Left cardiac atrium (tissue), 4 donors: ENCODE measurements around the gene ADCY2. TPM values are rescaled to one million over a fixed set of nuclear protein-coding genes. Genes with fewer than 3 reads are reported as not detected.

Experiments
- ATAC-seq, 2 donors: fragments of 200-7000 bp; cut with Tn5 transposase; one replicate each; pipeline ENCODE4 v1.9.1; 2020; ENCODE audit warnings: mild to moderate bottlenecking in 2 of 2, moderate library complexity in 2 of 2
- DNase-seq: peaks from one replicate; pipeline ENCODE4 v3.0.0-alpha.2; 2020
- intact Hi-C, 2 donors: fragments of 100-400 bp; cut with DNase I; formaldehyde crosslinking; loops; one replicate each; pipeline versions ENCODE4 v1.14.1 to v1.15.1; 2022 to 2023
- total RNA-seq, 2 donors: library from RNA; stranded (reverse); fragmentation: NEBNext Ultra II Directional; extraction: Animal tissue kit (Norgen Biotek cat#: 25700); gene quantifications; one replicate each; pipeline ENCODE4 v1.2.1, GENCODE V29; 2021
- donor health status: DM: no; HTN: yes; CAD: no.
- donor health status: DM: no; HTN: yes; CAD: no; lungs with severe emphysema.
- donor health status: DM: yes; HTN: yes; CAD: no.
- donor health status: Dilated cardiomyopathy.

ADCY2 gene
- total RNA-seq, 2 donors from 2014 or later = 0.35 to 1.1 TPM

DNA sequence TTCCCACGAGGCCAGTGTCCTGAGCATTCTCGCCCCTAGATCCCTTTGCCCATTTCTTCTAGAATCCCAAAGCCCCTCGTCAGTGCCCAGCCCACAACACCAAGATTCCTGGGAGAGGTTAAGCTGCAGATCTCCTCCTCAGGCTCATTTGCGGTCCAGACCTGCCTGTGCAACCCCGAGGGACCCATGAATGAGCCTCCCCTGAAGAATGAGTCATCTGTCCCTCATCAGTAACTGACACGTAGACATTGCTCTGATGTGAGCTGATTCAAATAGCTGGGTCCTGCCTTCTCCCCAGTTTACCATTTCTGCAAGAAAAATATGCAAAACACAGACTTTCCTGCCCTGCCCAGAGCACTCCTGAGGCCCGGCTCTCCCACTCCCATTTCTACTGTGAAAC, 92.8 kb downstream of the ADCY2 start:
- ATAC-seq (no peak), DNase-seq (no peak)
- intact Hi-C loops = no loop called here

DNA sequence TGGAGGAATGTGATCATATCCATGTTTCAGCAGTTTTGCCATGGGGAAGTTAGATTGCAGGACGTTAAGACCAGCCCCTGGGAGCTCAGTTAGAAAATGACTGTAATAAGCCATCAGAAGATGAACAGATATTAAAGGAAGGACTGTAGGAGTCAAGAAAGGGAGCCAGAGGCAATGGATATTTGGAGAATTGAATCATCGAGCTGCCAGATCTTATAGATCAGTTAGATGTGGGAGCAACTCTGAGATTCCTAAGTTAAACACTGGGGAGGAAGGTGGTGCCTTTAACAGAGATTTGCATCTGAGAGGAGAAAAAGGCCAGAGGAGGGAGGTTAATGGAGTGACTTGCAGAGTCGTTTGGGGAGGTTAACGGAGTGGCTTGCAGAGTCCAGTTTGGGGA, 96.4 kb downstream of the ADCY2 start:
- ATAC-seq (no peak), DNase-seq (no peak)
- intact Hi-C loops = no loop called here

DNA sequence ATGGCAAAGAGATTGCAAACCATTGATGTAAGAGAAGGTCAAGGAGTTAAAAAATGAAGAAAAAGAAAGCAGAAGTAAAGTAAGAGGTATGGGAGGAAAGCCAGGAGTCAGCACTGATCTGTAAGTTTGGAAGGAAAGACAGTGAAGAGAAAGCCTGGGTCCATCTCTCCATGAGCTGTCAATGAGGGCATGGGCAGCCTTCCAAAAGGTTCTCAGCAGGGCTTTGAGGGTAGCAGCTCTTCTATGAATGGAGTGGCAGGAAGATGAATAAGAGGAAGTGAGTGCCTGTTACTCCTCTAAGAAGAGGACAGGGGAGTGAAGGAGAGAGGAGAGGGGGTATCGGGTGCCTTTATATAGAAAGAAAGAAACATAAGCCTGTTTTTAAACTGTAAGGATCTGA, 97.1 kb downstream of the ADCY2 start:
- no peak for ATAC-seq
- intact Hi-C loops = no loop called here
- no peak for DNase-seq

DNA sequence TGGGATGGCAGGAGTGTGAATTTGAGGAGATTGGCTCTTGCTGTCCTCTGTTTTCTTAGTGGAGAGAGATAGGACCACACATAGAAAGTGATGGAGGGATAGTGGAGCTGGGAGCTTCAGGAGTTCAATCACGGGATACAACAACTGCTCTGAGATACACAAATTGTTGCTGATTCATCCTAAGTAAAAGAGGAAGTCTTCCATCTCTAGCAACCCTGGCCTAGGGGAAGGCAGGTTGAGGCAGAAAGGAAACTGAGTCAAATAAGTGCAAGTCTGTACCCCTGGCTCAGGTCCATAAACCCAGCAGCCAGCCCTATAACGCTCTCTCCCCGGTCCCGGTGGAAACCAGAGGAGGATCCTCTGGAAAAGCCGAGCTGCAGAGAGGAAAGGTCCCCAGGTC, 97.7 kb downstream of the ADCY2 start:
- ATAC-seq = no peak
- DNase-seq = no peak
- intact Hi-C loops = no loop called here

DNA sequence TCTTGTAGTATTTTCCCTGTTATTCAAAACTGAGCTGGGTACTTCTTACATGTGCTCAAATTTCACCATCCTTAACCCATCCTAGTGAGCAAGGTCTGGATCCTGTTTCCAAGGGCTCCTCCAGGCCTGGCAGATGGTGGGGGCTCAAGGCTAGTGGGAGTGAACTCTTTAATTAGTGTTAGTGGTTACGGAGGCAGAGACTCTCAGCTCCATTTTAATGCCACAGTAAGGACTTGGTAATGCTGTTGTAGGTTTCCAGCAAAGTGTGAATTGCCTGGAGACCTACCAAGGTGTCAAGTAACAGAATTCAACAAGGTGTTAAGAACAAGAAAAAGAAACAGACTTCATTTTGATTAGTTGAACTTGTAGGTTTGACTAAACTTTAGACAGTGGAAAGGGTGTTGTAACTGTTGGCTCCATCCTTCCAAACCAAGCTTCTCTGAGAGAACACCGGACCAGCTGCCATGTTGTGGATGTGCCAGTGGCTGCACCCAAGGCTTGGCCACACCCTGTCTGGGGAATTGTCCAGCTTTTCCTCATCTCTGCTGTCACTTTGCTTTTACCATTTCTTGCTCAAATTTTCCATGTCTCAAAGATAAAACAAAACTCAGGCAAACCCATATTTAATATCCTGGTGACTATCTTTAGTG, 98.7 kb downstream of the ADCY2 start:
- intact Hi-C loops = no loop called here
- DNase-seq (peak; percentile 45), ATAC-seq (no peak)

DNA sequence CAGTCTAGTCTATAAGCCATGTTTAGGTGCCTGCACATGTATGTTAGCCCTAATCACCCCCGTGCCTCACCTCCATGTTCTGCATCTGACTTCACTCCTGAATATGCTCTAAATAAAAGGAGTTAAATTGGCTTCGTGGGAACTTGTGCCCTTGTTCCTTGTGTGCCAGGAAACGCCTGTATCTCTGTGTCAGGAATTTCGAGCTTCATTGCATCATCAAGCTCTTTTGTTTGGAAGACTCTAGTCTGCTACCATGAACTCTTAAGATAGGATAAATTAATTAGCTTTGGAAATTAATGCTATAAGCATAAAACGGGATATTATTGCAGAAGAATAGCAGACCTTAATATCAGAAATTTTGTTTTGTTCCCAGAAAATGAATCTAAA, 99.2 kb downstream of the ADCY2 start:
- ATAC-seq = no peak
- intact Hi-C loops = no loop called here
- no peak for DNase-seq

DNA sequence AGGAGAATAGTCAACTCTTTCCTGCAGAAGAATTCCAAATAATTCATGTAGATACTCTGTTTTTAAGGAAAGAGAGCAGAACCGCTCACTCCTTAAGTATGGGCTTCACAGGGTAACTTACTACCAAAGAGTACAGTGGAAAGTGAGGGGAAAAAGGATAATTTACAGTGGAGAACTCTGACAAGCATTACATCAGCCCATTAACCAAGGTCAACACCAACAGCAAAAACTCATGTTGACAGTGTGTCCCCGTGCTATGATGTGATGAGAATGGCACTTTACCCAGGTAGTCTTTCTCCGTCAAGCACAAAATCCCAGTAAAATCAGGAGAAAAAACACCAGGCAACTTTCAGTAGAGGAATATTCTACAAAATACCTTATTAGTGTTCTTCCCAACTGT, 104.3 kb downstream of the ADCY2 start:
- no peak for DNase-seq
- ATAC-seq = no peak
- intact Hi-C loops = no loop called here

DNA sequence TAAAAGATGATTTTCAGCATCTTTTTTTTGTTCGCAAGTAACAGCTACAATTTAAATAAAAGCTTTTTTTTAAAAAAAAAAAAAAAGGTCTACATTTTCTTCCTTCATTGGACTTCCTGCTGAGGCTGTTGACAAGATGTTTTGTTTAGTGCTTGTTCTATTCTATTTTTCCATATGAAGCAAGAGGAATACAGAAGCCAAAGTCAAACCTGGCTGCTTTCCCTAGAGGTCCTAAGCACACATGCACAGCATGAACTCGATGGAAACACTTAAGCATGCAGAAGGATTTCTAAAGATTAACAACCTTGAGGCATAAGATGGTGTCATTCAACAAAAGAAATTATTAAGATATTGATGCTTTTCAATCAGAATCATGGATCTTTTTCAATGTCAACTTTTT, 105.1 kb downstream of the ADCY2 start:
- no peak for ATAC-seq
- no peak for DNase-seq
- intact Hi-C loops = no loop called here

DNA sequence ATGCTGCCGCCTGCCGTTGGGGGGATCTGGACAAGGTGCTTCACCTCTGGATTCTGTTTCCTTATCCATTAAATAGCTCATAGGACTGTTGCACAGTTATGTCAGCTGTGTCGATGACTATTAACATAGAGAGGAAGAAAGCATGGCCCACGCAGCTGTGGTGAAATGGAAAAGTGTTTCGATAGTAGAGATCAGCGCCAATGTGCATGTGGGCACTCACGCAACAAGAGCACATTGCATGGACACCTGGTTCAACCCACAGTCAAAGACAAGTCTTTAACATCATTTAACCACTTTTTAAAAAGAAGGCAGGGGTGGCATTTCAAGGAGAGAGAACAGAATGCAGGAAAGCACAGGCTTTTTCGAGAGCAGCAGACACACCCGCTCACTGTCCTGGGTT, 107.6 kb downstream of the ADCY2 start:
- no peak for DNase-seq
- intact Hi-C loops = no loop called here
- ATAC-seq = no peak

DNA sequence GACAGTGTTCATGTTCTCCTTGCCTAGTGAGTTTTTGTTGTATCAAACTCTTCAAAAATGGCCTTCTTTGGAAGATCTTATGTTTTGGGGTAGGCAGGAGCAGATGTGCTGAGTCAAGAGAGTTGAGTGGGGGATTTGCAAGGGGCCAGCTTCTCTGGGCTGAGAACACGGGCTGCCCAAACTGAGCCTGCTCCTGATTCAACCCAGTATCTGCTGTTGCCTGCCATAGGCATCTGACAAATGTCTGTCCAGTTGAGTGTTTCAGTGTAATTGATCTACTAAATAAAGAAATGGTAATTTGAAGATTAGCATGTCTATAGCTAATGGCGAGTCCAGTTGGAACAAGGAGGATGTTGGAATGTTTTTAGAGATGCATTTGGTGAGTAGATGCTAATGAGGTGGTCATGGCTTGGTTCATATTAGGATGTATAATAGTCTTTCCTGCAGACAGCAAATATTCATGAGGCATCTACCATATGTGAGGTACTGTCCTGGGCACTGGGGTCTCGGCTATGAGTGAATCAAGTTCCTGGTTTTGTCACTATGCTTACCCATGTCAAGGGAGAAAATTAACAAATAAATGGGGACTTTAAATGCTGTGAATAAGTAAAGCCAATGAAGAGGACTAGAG, 119.5 kb downstream of the ADCY2 start:
- DNase-seq (no peak), ATAC-seq (no peak)
- intact Hi-C loops = no loop called here

DNA sequence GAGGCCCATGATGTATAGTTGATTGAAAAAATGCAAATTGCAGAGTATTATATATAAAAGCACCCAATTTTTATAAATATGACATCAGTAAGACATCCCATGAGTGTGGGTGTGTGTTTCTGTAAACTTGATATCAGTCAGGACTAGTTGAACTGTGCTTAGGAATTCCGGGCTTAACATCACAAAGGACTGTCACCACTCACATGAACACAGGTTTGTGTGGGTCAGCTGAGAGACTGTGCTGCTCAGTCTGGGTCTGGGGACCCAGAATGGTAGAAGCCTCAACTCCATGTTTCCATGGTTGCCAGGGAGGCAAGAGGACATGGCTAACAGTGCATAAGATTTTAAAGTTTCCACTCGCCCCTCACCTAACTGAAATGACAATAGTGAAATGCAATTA, 120.3 kb downstream of the ADCY2 start:
- intact Hi-C loops = no loop called here
- no peak for ATAC-seq
- no peak for DNase-seq

DNA sequence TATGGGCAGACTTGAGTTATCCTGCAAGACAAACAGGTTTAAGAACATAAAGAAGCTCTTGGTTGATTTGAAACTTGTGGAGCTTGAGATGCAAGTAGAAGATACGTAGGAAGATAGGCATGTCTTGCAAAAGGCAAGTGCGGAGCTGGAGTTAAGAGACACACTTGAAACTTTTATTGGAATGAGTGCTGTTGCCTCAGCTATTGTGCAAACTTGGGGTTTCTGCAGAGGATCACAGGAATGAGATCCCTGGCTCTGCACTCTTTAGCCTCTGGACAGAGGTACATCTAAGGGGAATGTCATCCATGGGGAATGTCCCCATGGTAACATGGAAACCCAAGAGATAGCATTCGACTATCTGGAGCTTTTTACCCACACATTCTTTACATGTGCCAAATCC, 121.1 kb downstream of the ADCY2 start:
- no peak for ATAC-seq
- no peak for DNase-seq
- intact Hi-C loops = no loop called here

DNA sequence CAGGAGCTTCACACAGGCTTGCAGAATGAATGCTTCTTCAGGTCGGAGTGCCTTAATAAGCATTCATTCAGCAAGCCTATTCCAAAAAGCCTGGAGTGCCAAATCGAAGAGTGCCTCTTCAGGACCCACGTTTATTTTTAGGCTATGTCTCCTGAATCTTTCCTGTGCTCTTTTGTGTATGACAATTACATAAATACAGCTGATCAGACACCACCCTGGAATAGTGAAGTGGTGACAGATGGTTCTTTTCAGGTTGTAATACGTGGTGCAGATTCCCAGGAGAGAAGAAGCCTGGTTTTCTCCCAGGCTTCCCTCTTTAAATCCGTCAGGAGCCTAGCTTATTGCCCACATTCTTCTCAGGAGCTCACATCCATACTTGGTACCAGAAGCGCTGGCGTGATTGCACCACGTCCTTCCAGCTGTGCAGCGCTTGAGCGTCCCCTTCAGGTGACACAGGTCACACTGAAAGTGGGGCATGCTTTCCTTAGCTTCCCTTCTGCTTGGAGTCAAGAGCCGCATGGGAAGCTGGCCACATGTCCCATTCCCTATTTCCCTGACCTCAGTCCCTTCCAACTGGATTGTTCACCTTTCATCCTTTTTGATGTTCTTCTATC, 123.1 kb downstream of the ADCY2 start:
- no peak for DNase-seq
- intact Hi-C loops = no loop called here
- no peak for ATAC-seq

DNA sequence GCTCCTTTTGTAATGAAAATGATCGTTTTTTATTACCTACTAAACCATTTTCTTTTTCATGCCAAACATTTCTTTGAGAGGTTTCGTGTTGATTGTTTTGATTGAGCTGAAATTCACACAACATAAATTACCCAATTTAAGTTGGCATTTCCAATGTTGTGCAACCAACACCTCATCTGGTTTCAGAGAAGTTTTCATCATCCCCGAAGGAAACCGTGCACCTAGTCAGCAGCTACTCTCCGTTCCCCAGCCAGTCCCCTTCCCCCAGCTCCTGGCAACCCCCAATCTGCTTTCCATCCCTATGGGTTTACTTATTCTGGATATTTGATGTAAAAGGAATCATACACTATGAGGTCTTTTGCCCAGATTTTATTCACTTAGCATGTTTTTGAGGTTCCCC, 123.6 kb downstream of the ADCY2 start:
- no peak for ATAC-seq
- DNase-seq = no peak
- intact Hi-C loops = no loop called here

DNA sequence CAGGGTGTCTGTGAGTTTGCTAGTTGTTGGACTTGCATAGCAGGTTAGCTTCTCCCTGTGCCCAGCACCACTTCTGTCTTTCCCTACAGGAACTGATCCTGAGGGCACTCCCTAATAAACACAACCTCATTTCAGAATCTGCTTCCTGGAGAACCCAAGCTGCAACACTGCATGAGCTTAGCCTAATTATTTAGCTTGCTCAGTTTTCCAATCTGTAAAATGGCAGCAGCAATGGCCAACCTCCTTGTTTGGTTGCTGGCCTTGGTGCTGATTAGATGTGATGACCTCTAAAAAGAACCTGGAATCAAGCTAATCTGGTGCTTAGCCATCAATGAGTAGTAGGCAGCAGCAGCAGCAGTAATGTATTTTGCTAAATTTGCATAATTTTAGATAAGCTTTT, 133.9 kb downstream of the ADCY2 start:
- intact Hi-C loops = no loop called here
- no peak for DNase-seq
- no peak for ATAC-seq

DNA sequence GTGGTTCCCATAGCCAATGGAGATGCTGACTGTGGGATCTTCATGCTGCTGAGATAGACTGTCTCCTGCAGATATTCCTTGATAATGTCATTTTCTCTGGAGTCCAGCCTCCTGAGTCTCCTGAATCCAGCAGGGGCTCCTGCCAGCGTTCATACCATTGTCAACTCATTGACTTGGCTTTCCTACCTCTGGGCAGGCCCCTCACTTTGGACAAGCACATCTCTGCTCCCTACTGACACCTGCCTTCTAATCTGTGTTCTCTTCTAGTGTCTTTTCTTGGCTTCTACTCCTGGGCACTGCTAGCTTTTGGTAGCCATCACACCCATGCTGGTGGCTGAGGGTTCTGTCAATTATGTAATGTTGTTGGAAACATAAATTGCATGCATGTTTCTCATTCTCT, 138.0 kb downstream of the ADCY2 start:
- DNase-seq (no peak), ATAC-seq (no peak)
- intact Hi-C loops = no loop called here

DNA sequence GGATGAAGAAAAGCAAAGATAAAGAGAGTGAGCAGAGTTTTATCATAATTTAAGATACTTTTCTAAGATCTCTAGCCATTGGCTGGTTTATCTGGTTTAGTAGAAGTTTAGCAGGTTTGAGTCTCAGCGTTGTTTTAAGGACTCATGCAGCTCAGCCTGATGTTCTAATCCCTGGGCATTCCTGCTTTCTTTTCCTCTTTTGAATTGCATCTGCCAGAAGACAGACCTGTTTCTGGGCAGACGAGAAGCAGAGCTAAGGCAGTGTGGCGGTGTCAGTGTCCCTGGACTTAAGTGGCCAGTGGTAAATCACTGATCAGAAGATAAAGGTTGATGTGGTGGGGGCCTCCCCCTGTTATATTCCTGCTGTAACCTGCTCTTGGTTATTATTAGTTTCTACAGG, 138.6 kb downstream of the ADCY2 start:
- ATAC-seq (no peak), DNase-seq (no peak)
- intact Hi-C loops = no loop called here

DNA sequence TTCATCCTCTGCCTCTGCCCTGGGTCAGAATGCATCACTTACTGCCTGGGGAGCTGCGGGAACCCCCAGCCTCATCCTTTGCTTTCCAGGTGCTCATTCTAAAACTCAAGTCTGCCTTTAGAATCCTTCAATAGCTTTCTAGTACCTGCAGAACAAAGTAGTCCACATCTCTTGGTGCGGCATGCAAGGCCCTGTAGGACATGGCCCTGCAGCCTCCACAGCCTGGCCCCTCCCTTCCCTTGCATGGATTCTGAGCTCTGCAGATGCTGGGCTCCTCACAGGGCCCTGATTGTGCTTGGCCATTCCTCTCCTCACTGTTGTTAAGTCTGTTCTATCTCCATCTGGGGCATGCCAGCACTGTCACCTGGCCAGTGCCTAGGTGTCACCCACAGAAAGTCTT, 141.6 kb downstream of the ADCY2 start:
- ATAC-seq (no peak), DNase-seq (no peak)
- intact Hi-C loops = no loop called here

DNA sequence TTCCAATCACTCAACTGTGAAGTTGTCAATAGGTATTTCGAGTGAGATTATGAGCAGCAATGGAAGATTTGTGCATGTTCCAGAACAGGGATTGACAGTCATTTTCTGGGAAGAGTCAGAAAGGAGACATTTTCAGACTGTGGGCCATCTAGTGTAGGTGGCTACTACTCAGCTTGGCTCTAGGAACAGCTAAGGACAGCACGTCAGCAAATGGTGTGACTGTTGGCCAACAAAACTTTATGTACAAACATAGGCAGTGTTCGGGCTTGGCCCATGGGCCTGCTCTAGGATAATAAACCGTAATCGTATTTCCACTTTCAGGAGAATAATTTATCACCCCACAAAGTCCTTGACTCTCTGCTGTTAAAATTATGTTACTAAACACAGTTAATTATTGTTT, 143.6 kb downstream of the ADCY2 start:
- DNase-seq = no peak
- intact Hi-C loops = no loop called here
- no peak for ATAC-seq

DNA sequence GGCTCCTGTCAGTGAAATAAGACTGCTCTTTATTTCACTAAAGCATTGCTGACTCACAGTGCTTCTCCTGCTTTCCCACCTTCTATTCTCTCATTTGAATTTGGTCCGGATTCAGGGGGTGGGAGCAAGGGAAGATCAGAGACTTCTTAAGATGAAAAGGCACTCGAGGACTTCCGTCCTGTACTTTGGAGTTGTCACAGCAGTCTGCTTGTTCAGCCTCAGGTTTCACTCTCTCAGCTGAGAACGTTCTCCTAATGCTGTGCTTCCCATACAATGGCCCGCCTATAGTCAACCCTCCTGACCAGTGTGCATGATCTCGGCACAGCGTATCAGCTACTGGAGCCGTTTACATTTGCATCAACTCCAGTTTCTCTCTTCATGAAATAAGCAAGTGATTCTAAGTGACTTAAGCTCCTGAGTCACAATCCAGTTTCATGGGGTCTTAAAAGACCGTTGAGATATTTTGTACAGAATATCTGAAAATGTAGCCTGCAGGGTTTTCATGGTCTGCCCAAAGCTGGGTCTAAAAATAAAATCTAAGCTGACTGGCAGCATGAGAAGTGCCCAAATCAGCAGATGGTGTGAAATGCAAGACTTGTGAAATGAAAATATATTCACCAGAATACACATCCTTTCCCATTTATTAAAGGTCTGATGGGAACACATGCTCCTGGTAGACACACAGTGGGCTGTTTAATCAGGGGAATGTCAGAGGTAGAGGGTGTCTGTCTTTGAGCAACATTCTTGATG, 145.0 kb downstream of the ADCY2 start:
- intact Hi-C loops = no loop called here
- DNase-seq (no peak), ATAC-seq (no peak)

DNA sequence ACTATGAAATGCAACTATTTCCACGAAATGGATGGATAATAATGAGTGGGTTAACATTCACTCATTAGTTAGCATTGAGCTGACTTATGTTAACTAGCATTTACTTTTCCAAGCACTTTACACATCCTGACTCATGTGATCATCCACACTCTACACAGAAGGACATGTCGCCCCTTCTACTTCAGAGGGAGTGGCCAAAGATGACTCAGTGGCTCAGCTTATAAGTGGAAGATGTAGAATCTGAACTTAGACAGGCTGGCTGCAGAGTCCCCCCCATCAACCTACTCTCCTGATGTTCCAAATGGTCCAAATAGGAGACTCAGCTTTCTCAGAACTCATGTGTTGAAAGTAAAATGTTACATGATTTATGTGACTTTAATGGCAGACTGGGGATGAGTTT, 146.0 kb downstream of the ADCY2 start:
- intact Hi-C loops = no loop called here
- ATAC-seq (no peak), DNase-seq (no peak)
